ENCODE results near the gene AKTIP.
"Not testable (repeated sequence)": the region's sequence is repeated elsewhere in the genome, so short reads cannot be mapped to it uniquely, and the experiment has no call there.

The AKTIP gene

GRCh38 chr16:53502331-53503269 lies at the start of gene AKTIP:
TSS of gene AKTIP (minus strand) at chr16:53503209. CDS start at chr16:53500259, 2,950 bp downstream.
- peak; percentile 4 for DNase-seq

GRCh38 chr16:53549970-53550690 lies 47.1 kb upstream of the AKTIP start:
- peak; percentile 6 for DNase-seq

GRCh38 chr16:53546988-53547391 lies 44.0 kb upstream of the AKTIP start:
- DNase-seq = no peak

GRCh38 chr16:53545433-53545832 lies 42.4 kb upstream of the AKTIP start:
- DNase-seq = no peak

- DNase-seq = no peak
Measured at GRCh38 chr16:53542283-53542682, 39.3 kb upstream of the AKTIP start.

- DNase-seq = no peak
Measured at GRCh38 chr16:53541326-53541725, 38.3 kb upstream of the AKTIP start.

GRCh38 chr16:53539759-53540718 lies 37.0 kb upstream of the AKTIP start:
- not testable (repeated sequence) for DNase-seq

- DNase-seq = not testable (repeated sequence)
Measured at GRCh38 chr16:53539346-53539745, 36.3 kb upstream of the AKTIP start.

GRCh38 chr16:53537626-53538025 lies 34.6 kb upstream of the AKTIP start:
- no peak for DNase-seq

- no peak for DNase-seq
Measured at GRCh38 chr16:53534206-53534605, 31.2 kb upstream of the AKTIP start.

- DNase-seq = no peak
Measured at GRCh38 chr16:53530741-53531140, 27.7 kb upstream of the AKTIP start.

- no peak for DNase-seq
Measured at GRCh38 chr16:53530046-53530445, 27.0 kb upstream of the AKTIP start.

GRCh38 chr16:53529513-53529912 lies 26.5 kb upstream of the AKTIP start:
- DNase-seq = no peak

GRCh38 chr16:53528797-53529196 lies 25.8 kb upstream of the AKTIP start:
- no peak for DNase-seq

- no peak for DNase-seq
Measured at GRCh38 chr16:53523971-53524548, 21.1 kb upstream of the AKTIP start.

GRCh38 chr16:53523126-53523804 lies 20.3 kb upstream of the AKTIP start:
- no peak for DNase-seq

GRCh38 chr16:53519417-53520091 lies 16.5 kb upstream of the AKTIP start:
- no peak for DNase-seq

GRCh38 chr16:53518550-53519416 lies 15.8 kb upstream of the AKTIP start:
- DNase-seq = no peak

GRCh38 chr16:53517851-53518250 lies 14.8 kb upstream of the AKTIP start:
- DNase-seq = no peak

- DNase-seq = no peak
Measured at GRCh38 chr16:53515811-53516210, 12.8 kb upstream of the AKTIP start.
